ENCODE data around the gene CDH10. TPM values are rescaled to one million over a fixed set of nuclear protein-coding genes. Genes with fewer than 3 reads are reported as not detected.

The CDH10 gene
- 0.72 and 2.4 TPM in 2 replicates for total RNA-seq

DNA sequence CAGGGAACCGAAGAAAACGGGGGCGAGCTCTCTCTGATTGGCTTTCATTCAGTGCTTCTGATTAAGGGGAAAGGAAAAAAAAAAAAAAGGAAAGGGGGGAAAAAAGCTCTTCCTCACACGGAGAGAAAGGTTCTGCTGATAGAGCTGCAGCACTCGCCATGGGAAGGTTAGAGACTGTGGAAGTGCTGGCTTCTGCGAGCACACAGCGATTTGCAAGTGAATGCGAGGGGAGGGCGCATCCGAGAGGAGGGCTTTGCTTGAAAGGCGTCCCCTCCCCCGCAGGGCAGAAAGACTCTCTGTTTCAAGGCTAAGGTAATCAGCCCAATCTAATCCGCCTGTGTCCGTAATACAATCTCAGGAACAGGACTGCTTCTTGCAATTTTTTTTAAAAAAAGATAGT is at the start of gene CDH10:
CDH10 (minus strand) TSS at position 218 of the 400 bp plus-strand sequence. CDS start 51,488 bp downstream, outside the sequence.

